Panc1 (cell line): ENCODE measurements around the gene CLCN1. TPM values are rescaled to one million over a fixed set of nuclear protein-coding genes. Genes with fewer than 3 reads are reported as not detected.
"Not testable (repeated sequence)": the region's sequence is repeated elsewhere in the genome, so short reads cannot be mapped to it uniquely, and the experiment has no call there.

Source experiments
- ATAC-seq: fragments of 200-7000 bp; cut with Tn5 transposase; 2 replicates; pipeline ENCODE4 v1.9.1; 2020; ENCODE audit warnings: mild to moderate bottlenecking, moderate library complexity
- BruUV-seq: library from RNA; stranded (reverse); fragments of 400-500 nt; replicated peaks from 2 replicates; lab custom pipeline; 2021; lab: Mats Ljungman, UMichigan
- CTCF ChIA-PET: fragments of 300-600 bp; sonication (Branson Sonifier 250); formaldehyde crosslinking; loops from one replicate; lab custom pipeline; 2022; ENCODE audit warnings: antibody characterized with exemption; lab: Charles Lee
- POLR2A ChIA-PET: fragments of 300-600 bp; sonication (Branson Sonifier 250); formaldehyde crosslinking; loops from one replicate; lab custom pipeline; 2022; ENCODE audit warnings: antibody characterized with exemption; lab: Charles Lee
- DNase-seq: peaks from one replicate; pipeline ENCODE4 v3.0.0-alpha.2; 2010; ENCODE audit warnings: low read depth, low spot score
- H3K27ac ChIP-seq: 2 replicates; pipeline ENCODE4 v1.5.1; 2011; ENCODE audit warnings: mild to moderate bottlenecking, low read length, inconsistent platforms
- H3K27me3 ChIP-seq: fragments of 200-500 bp; sonication (Bioruptor generic); 2 replicates; pipeline ENCODE4 v1.6.0; 2014; ENCODE audit warnings: low read length, inconsistent platforms; ENCODE audit not compliant: control insufficient read depth, insufficient read depth
- H3K36me3 ChIP-seq: fragments of 200-500 bp; sonication (Bioruptor generic); 2 replicates; pipeline ENCODE4 v1.5.1; 2014; ENCODE audit warnings: inconsistent platforms, mild to moderate bottlenecking, low read length, moderate library complexity; ENCODE audit not compliant: control insufficient read depth, insufficient read depth
- H3K4me1 ChIP-seq: 2 replicates; pipeline ENCODE4 v1.5.1; 2011; ENCODE audit warnings: inconsistent platforms, mild to moderate bottlenecking, low read length, moderate library complexity; ENCODE audit not compliant: control insufficient read depth, insufficient read depth
- H3K4me3 ChIP-seq, 2 experiments: 2 replicates each; pipeline ENCODE4 v1.5.1; 2011 to 2012; ENCODE audit warnings: low read depth in 2 of 2, low read length in 2 of 2, mild to moderate bottlenecking in 2 of 2, inconsistent platforms in 1 of 2, moderate library complexity in 1 of 2
- H3K9me3 ChIP-seq: fragments of 200-500 bp; sonication (Bioruptor generic); 2 replicates; pipeline ENCODE4 v1.5.1; 2014; ENCODE audit warnings: low read depth, mild to moderate bottlenecking, inconsistent platforms, low read length, moderate library complexity; ENCODE audit not compliant: control insufficient read depth, insufficient read depth
- POLR2AphosphoS5 ChIP-seq: IDR thresholded peaks from 2 replicates; pipeline ENCODE4 v1.6.1; 2012; ENCODE audit warnings: mild to moderate bottlenecking, low read depth, low read length, moderate library complexity
- SIN3A ChIP-seq: IDR thresholded peaks from 2 replicates; pipeline ENCODE4 v1.6.1; 2012; ENCODE audit warnings: low read depth, mild to moderate bottlenecking, low read length, moderate library complexity, borderline replicate concordance; ENCODE audit not compliant: insufficient read depth
- TCF7L2 ChIP-seq: IDR thresholded peaks from 2 replicates; pipeline ENCODE4 v1.6.1; 2011; ENCODE audit warnings: mild to moderate bottlenecking, low read depth, low read length, inconsistent platforms
- in situ Hi-C: cut with HindIII; loops from 2 replicates; pipeline ENCODE4 v1.10.0; 2016; ENCODE audit warnings: low sequenced_read_pairs, low pct_unique_long_range_greater_than_20kb
- intact Hi-C: fragments of 100-400 bp; cut with micrococcal nuclease; formaldehyde crosslinking; loops from one replicate; pipeline ENCODE4 v1.10.0; 2022; ENCODE audit not compliant: unreplicated experiment
- total RNA-seq: library from RNA; stranded (reverse); gene quantifications from one replicate; pipeline ENCODE4 v1.2.1, GENCODE V29; 2021; ENCODE audit not compliant: unreplicated experiment
- TF ChIP-seq, protein P1 (sequence below): fragments of 450-650 bp; IDR thresholded peaks from 2 replicates; pipeline ENCODE4 v1.5.1; 2017; ENCODE audit warnings: mild to moderate bottlenecking
- TF ChIP-seq, protein P2 (sequence below), 2 experiments: IDR thresholded peaks; 2 replicates each; pipeline ENCODE4 v1.6.1; 2011 to 2012; ENCODE audit warnings: low read depth in 2 of 2, control low read depth in 1 of 2, low read length in 1 of 2, mild to moderate bottlenecking in 1 of 2, moderate library complexity in 1 of 2; ENCODE audit not compliant: insufficient read depth in 1 of 2

Gene CLCN1
- total RNA-seq, 1 experiment from 2014 or later, result 0.15 TPM

DNA sequence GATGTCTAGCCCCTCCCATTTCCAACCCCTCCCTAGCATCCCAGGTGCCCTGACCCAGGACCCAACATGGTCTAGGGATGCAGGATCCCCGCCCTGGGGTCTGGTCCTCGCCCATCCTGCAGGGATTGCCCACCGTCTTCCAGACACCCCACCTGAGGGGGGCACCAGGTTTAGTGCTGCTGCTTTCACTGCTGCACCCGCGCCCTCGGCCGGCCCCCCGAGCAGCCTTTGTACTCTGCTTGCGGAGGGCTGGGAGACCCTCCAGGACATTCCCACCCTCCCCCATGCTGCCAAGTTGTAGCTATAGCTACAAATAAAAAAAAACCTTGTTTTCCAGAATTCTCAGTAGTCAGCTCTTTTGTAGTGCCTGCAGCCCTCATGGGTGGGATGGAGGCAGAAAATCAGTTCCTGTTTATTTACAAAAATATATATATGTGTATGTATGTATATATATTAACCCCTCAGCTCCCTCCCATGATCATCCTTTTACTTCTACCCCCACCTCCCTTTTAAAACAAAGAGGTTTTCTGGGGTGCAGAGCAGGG, 74.9 kb downstream of the CLCN1 start:
- H3K4me3 ChIP-seq, result no peak overlapping the region
- BruUV-seq, result no TSS peak
- H3K4me1 ChIP-seq, result no peaks in the 10 kb centered on the region
- H3K9me3 ChIP-seq, result no peaks in the 10 kb centered on the region
- no peaks in the 10 kb centered on the region; the same call in 1 of the 2 replicates for H3K36me3 ChIP-seq
- in situ Hi-C loops, result no loop called here
- DNase-seq (no peak), ATAC-seq (no peak)
- no peaks in the 10 kb centered on the region for H3K27me3 ChIP-seq
- ChIA-PET CTCF (no interaction called here), POLR2A (no interaction called here)
- no peak overlapping the region for H3K27ac ChIP-seq
- TF ChIP-seq POLR2AphosphoS5, result no peak
- no peak for TF ChIP-seq SIN3A
- no peak for TF ChIP-seq TCF7L2
- TF ChIP-seq, protein P1, sequence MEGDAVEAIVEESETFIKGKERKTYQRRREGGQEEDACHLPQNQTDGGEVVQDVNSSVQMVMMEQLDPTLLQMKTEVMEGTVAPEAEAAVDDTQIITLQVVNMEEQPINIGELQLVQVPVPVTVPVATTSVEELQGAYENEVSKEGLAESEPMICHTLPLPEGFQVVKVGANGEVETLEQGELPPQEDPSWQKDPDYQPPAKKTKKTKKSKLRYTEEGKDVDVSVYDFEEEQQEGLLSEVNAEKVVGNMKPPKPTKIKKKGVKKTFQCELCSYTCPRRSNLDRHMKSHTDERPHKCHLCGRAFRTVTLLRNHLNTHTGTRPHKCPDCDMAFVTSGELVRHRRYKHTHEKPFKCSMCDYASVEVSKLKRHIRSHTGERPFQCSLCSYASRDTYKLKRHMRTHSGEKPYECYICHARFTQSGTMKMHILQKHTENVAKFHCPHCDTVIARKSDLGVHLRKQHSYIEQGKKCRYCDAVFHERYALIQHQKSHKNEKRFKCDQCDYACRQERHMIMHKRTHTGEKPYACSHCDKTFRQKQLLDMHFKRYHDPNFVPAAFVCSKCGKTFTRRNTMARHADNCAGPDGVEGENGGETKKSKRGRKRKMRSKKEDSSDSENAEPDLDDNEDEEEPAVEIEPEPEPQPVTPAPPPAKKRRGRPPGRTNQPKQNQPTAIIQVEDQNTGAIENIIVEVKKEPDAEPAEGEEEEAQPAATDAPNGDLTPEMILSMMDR, result no peak
- TF ChIP-seq, protein P2, sequence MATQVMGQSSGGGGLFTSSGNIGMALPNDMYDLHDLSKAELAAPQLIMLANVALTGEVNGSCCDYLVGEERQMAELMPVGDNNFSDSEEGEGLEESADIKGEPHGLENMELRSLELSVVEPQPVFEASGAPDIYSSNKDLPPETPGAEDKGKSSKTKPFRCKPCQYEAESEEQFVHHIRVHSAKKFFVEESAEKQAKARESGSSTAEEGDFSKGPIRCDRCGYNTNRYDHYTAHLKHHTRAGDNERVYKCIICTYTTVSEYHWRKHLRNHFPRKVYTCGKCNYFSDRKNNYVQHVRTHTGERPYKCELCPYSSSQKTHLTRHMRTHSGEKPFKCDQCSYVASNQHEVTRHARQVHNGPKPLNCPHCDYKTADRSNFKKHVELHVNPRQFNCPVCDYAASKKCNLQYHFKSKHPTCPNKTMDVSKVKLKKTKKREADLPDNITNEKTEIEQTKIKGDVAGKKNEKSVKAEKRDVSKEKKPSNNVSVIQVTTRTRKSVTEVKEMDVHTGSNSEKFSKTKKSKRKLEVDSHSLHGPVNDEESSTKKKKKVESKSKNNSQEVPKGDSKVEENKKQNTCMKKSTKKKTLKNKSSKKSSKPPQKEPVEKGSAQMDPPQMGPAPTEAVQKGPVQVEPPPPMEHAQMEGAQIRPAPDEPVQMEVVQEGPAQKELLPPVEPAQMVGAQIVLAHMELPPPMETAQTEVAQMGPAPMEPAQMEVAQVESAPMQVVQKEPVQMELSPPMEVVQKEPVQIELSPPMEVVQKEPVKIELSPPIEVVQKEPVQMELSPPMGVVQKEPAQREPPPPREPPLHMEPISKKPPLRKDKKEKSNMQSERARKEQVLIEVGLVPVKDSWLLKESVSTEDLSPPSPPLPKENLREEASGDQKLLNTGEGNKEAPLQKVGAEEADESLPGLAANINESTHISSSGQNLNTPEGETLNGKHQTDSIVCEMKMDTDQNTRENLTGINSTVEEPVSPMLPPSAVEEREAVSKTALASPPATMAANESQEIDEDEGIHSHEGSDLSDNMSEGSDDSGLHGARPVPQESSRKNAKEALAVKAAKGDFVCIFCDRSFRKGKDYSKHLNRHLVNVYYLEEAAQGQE (IDR thresholded peaks at IDR 0.05; ENCODE audit: insufficient read depth in 1 of 2, low read depth in 2 of 2, low read length in 1 of 2), result no peak
- intact Hi-C loops, result no loop called here

DNA sequence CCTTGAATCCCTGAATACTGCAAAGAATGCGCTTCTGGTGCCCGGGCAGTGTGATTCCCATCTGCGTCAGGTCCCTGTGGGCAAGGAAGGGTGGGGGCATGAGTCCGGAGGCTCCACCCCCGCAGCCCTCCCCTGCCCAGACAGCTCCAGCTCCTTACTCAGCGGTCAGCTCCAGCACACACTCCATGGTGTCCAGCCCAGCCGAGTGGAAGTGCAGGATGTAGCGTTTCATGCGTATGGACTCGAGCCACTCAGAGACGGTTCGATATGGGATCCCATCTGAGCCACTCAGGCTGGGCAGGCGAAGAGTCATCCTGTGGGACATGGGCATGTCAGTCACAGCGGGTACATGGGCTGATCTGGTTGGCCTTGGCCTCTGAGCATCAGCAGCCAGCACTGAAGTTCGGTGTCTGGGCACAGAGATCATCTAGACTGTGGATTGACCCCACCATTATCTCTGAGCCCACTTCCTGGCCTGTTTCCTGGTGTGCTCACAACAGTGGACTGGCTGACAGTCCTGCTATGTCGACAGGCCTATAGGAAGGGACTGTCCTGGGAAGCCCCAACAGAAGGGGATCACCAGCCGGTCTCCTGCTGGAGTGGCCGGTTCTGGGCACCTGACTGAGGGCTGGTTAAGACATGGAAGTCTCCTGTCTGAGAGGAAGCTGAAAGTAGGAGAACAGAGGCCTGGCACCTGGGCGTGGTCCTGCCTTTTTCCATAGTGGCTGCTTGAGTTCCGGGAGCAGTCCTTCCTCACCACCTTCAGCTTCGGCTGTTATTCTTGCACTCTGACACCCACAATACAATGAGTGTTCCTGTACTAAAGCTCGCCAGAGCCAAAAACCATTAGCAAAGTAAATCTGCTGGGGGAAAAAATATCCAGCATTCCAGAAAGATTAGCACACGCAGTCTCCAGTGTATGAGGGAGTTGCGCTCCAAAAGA, 75.8 kb downstream of the CLCN1 start:
- intact Hi-C loops, result no loop called here
- Histone ChIP-seq H3K27ac (no peak overlapping the region), H3K4me1 (no peaks in the 10 kb centered on the region), H3K36me3 (no peaks in the 10 kb centered on the region; the same call in 1 of the 2 replicates), H3K4me3 (no peak overlapping the region), H3K9me3 (no peaks in the 10 kb centered on the region), H3K27me3 (no peaks in the 10 kb centered on the region)
- ChIA-PET CTCF (no interaction called here), POLR2A (interaction anchor here (0.7 kb wide), 1 partner anchor 1132 kb away, joined by 3 read pairs; no protein-coding TSS in a partner anchor)
- TF ChIP-seq SIN3A (no peak), POLR2AphosphoS5 (no peak), TCF7L2 (no peak)
- TF ChIP-seq, protein P2 (IDR thresholded peaks at IDR 0.05; ENCODE audit: insufficient read depth in 1 of 2, low read depth in 2 of 2, low read length in 1 of 2), result no peak
- TF ChIP-seq, protein P1, result no peak
- in situ Hi-C loops, result no loop called here
- ATAC-seq (0 out of 2 replicates have a peak, but pooled peaks have one; percentile 10), DNase-seq (no peak)
- no TSS peak for BruUV-seq

DNA sequence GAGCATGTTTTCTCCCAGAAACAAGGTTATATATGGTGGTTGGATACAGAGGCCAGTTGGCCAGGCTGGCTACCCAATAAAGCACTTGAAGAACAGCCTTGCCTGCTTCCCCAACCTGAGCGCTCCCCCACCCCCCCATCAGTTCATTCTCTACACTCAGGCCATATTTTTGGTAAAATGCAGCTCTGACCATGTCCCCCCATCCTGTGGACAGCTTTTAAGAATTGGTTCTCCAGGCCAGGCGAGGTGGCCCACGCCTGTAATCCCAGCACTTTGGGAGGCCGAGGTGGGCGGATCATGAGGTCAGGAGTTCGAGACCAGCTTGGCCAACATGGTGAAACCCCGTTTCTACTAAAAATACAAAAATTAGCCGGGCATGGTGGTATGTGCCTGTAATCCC, 76.5 kb downstream of the CLCN1 start:
- H3K27ac ChIP-seq, in situ Hi-C loops, H3K4me1 ChIP-seq, BruUV-seq, CTCF ChIA-PET, ATAC-seq, H3K27me3 ChIP-seq, intact Hi-C loops, H3K9me3 ChIP-seq, H3K4me3 ChIP-seq, DNase-seq, H3K36me3 ChIP-seq: not testable (repeated sequence)
- POLR2A ChIA-PET, result interaction anchor here (0.7 kb wide), 1 partner anchor 1131 kb away, joined by 3 read pairs; no protein-coding TSS in a partner anchor
